ENCODE data around the gene AK1.

Gene AK1

DNA sequence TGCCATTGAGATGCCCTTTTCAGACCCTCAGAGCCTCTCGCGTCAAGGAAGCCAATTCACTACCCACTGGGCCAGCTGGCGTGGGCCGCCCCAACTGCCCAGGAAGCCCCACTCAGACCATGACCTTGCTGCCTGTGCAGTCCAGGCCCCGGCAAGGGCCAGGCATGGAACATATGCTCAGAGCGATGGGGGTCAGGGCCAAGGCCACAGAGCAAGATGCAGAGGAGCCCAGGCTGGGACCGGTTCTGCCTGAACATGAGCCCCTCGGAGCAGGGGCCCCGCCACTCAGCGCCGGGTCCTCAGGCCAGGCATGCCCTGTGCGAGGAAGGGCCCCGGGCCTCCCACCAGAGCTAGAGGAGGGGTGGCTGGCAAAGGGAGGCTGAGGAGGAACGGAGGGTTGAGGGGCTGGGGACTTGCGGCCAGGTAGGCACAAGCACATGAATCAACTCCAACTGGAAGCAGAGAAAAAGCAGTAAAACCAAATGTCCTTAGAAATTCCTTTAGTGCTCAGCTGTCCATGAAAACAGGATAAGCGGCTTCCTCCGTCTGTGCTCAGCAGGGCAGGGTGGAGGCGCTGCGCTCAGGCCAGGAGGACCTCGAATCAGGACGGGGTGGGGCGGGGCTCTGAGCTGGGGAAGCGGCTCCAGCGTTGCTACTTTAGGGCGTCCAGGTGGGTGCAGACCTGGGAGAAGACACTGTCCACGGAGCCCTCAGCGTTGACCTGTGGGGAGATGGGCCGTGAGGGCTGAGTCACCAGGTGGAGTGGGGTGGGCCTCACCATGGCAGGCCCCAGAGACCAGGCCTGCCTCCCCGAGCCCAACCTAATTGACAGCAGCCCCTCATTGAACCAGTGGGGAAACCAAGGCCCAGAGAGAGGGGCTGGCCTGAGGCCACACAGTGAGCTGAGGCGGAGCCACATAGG is 9.9 kb downstream of the AK1 start:
- no peak for DNase-seq (ENCODE audit: low read depth)

- no peak for DNase-seq (ENCODE audit: low read depth)
These were observed 10.9 kb downstream of the AK1 start for GRCh38 chr9:127866535-127866934.

DNA sequence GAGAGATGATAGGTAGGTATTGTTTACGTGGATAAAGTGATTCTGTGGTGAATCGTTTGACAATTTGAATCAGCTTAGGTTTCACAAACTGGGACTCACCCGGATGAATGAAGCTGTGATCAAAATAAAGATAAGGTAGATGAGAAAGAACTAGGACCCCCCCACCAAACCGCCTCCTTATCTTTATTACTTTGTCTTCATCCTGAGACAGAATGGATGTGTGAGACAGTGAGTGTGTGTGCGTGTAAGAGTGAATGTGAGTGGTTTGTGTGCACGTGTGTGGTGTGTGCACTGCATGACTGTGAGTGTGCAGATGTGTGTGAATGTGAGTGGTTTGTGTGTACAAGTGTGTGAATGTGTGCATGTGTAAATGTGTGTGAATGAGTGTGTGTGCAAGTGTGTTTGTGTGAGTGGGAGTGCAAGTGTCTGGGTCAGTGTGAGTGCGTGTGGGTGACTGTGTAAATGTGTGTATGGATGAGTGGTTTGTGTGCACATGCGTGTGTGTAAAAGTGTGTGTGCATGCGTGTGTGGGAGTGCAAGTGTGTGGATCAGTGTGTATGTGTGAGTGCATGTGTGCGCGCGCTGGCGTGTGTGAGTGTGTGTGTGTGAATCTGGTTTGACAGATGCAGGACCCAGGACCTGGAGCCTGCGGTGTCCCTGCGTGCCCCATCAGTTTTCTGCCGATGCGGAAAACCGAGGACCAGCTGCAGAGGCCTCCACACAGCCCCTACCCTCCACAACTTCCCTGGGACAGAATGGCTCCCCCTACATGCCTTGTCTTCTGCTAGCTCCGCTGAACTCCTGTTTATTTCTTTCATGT is 11.6 kb downstream of the AK1 start:
- DNase-seq (ENCODE audit: low read depth): no peak

GRCh38 chr9:127863191-127863621 is 14.3 kb downstream of the AK1 start:
- DNase-seq (ENCODE audit: low read depth): no peak

- no peak for DNase-seq (ENCODE audit: low read depth)
These were observed 15.1 kb downstream of the AK1 start for GRCh38 chr9:127862075-127863011.

DNA sequence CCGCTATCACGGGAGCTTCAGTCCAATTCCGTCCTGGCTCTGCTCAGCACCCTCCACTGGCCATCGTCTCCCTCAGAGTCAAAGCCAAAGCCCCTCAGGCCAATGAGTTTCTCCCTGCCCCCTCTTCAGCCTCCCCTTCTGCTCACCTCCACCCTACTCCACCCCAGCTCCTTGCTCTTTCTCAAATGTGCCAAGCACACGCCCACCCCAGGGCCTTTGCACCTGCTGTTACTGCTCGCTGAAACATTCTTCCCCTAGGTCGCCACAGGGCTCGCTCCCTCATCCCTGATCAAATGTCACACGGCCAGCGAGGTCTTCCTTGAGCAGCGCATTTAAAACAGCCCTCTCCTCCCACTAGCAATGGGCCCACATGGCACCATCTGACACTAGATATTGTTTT is 16.7 kb downstream of the AK1 start:
- DNase-seq (ENCODE audit: low read depth): no peak

GRCh38 chr9:127860260-127860659 is 17.2 kb downstream of the AK1 start:
- no peak for DNase-seq (ENCODE audit: low read depth)

- DNase-seq (ENCODE audit: low read depth): no peak
These were observed 19.4 kb downstream of the AK1 start for GRCh38 chr9:127858041-127858512.

DNA sequence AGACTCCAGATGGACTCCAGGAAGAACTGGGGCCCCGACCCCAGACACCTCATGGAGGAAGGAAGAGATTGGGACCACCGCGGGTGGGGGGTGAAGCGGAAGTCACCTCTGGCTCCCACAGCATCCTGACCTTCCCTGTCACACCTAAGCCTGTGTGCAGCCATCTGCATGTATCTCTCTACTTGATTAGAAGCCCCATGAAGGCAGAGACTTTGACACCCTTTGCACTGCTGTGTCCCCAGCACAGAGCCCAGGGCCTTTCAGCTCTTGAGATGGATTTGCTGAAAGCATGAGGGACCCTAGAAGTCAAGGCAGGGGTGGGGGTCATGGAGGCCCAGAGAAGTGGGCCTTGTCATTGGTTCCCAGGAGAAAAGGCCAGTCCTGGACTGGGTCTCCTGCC is 20.2 kb downstream of the AK1 start:
- DNase-seq (ENCODE audit: low read depth): no peak

GRCh38 chr9:127856729-127857116 is 20.8 kb downstream of the AK1 start:
- no peak for DNase-seq (ENCODE audit: low read depth)

GRCh38 chr9:127856094-127856728 is 21.3 kb downstream of the AK1 start:
- no peak for DNase-seq (ENCODE audit: low read depth)

DNA sequence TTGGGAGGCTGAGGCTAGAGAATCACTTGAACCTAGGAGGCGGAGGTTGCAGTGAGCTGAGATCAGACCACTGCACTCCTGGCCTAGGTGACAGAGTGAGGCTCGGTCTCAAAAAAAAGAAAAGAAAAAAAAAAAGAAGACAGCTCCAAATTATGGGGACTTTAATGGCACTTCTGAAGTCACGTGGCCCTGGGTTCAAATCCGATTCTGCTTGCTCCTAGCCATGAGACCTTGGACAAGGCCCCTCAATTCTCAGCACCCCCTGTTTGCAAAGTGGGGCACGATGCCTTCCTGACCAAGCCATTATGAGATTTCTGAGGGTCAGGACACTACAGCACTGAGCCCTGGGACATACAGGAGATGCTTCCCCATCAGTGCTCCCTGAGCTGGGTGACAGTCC is 22.0 kb downstream of the AK1 start:
- DNase-seq (ENCODE audit: low read depth): no peak

GRCh38 chr9:127854960-127855359 is 22.5 kb downstream of the AK1 start:
- DNase-seq (ENCODE audit: low read depth): no peak

DNA sequence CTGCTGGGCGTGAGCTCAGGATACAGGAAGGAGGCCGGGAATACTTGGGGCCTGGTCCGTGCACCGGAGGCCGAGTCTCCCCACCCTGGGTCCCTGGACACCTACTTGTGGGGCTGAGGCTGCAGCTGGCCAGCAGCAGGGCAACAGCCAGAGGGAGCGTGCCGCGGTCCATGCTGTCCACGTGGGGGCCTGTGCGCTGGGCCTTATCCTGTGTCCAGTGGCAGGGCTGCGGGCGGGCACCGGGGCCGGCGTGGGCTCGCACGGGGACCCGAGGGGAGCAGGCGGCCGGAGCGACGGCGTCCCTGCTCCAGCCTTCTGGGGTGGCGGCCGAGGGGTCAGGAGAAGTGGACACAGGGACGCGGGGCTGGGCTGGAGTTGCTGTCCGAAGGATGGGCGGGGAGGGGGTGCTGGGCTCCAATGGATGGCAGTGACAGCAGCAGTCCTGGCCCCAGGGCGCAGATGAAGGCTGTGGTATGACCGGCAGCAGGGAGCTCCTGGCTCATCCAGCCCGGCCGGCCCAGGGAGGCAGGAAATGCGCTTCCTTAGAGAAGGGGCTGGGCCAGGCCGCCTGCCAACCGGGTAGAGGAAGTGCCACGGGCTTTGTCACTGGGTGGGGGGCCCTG is 23.2 kb downstream of the AK1 start, which contains the start of gene ENG:
ENG (minus strand) TSS at position 475 of the 623 bp plus-strand sequence; CDS start at position 172, 303 bp downstream.
- no peak for DNase-seq (ENCODE audit: low read depth)

- DNase-seq (ENCODE audit: low read depth): no peak
These were observed 23.9 kb downstream of the AK1 start for GRCh38 chr9:127853312-127854183.

- DNase-seq (ENCODE audit: low read depth): no peak
These were observed 24.6 kb downstream of the AK1 start for GRCh38 chr9:127852829-127853228.

DNA sequence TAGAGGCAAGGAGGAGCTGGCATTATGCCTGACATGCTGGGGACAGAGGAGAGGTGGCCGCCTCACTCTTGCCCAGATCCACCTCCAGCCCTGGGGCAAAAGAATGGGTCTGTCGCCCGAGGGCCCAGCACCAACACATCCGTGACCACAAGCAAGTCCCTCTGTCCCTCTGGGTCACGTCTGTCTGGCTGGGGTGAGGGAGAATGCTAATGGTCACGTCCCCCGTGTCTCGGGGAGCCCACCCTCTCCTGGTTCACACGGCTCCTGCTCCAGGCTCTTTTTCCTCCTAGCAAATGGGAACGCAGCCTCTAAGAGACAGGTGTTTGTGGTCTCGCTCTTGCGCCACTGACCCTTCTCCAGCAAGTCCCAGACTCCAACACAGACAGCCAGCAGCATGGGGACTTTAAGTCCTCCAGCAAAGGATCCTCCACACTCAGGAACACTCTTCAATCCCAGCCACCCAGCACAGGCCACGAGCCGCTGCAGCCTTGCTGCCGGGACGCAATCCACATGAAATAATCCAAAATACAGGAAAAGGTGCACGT is 27.1 kb downstream of the AK1 start:
- DNase-seq (ENCODE audit: low read depth): no peak

DNA sequence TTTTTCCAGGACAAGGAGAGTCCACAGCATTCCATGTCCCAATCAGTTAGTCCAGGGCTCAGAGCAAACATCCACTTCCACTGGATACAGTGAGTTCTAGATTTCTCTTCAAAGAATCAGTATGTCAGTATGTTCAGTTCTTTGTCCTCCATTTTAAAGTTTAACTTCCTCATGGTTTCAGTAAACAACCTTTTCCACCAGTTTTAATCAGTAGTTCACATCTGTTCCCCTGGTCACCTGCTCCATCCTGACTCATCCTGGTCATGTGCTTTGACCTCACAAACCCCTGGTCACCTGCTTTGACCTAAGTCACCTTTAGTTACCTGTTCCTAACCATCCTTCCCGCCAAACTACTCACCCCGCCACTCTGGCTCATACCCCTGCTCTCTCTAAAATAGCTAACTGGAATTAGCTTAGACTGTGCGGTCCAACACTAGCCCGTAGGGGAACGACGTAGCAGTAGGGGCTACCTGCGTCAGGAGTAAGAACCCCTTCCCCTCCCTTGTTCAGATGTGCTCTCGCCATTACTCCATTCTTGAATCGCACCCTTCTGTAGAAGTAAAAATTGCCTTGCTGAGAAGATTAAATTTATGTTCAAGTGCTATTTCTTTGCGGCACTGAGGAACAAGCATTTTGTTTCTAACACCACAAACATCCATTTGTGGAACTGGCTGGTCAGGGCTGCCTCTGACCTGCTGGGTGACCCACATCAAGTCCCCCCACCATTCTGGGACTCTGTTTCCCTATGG is 28.5 kb downstream of the AK1 start:
- DNase-seq (ENCODE audit: low read depth): no peak

All from stromal cell of bone marrow (primary cell).